Vagina (tissue), 2 donors: ENCODE data around the gene ERG. TPM values are rescaled to one million over a fixed set of nuclear protein-coding genes. Genes with fewer than 3 reads are reported as not detected.

Experiments
- DNase-seq, 2 donors: peaks; one replicate each; pipeline ENCODE4 v3.0.0-alpha.2; 2017; ENCODE audit errors: extremely low spot score in 2 of 2
- H3K27ac ChIP-seq: fragments of 200-600 bp; sonication (generic); one replicate; pipeline ENCODE4 v1.5.1; 2019
- H3K27me3 ChIP-seq: fragments of 200-600 bp; sonication (generic); one replicate; pipeline ENCODE4 v1.5.1; 2019
- H3K36me3 ChIP-seq, 2 donors: fragments of 200-600 bp; sonication (generic); one replicate each; pipeline ENCODE4 v1.5.1; 2017 to 2019
- H3K4me1 ChIP-seq: fragments of 200-600 bp; sonication (generic); one replicate; pipeline ENCODE4 v1.5.1; 2019
- H3K4me3 ChIP-seq, 2 donors: fragments of 200-600 bp; sonication (generic); 1 replicate in 1 of 2; 2 replicates in 1 of 2; pipeline ENCODE4 v1.5.1; 2016 to 2019
- H3K9me3 ChIP-seq: fragments of 200-600 bp; sonication (generic); one replicate; pipeline ENCODE4 v1.5.1; 2019
- CTCF ChIP-seq, 3 experiments: fragments of 450-650 bp in 2 of 3; fragments of 200-600 bp in 1 of 3; sonication (generic) in 1 of 3; IDR thresholded peaks; one replicate each; pipeline ENCODE4 v1.5.1; 2017 to 2019; ENCODE audit warnings: antibody characterized with exemption in 3 of 3, mild to moderate bottlenecking in 2 of 3, moderate library complexity in 2 of 3
- POLR2A ChIP-seq, 2 donors: fragments of 450-650 bp; IDR thresholded peaks; one replicate each; pipeline ENCODE4 v1.6.1; 2017; ENCODE audit warnings: antibody characterized with exemption in 2 of 2, mild to moderate bottlenecking in 2 of 2, moderate library complexity in 2 of 2
- POLR2AphosphoS5 ChIP-seq, 2 donors: sonication (generic); formaldehyde crosslinking; IDR thresholded peaks; one replicate each; pipeline ENCODE4 v1.9.0; 2017; ENCODE audit warnings: antibody characterized with exemption in 2 of 2, mild to moderate bottlenecking in 2 of 2, low read depth in 1 of 2; ENCODE audit not compliant: insufficient read depth in 1 of 2
- intact Hi-C: fragments of 100-400 bp; cut with DNase I; formaldehyde crosslinking; loops from one replicate; pipeline ENCODE4 v1.15.1; 2023
- total RNA-seq: library from RNA; depleted of rRNA; stranded (reverse); fragments of >200 nt; gene quantifications from one replicate; pipeline ENCODE4 v1.2.3, GENCODE V29; 2016

The ERG gene
- total RNA-seq, 1 donor from 2014 or later = 20.9 TPM

GRCh38 chr21:38384675-38385426 is 113.4 kb downstream of the ERG start:
- no peaks in the 10 kb centered on the region for H3K36me3 ChIP-seq
- no peaks in the 10 kb centered on the region for H3K9me3 ChIP-seq
- TF ChIP-seq POLR2AphosphoS5 (IDR thresholded peaks at IDR 0.05; ENCODE audit: insufficient read depth in 1 of 2, low read depth in 1 of 2) (peak in 1 of 2 donors; percentile 10), CTCF (IDR thresholded peaks at IDR 0.05) (no peak)
- DNase-seq = no peak
- no peak overlapping the region for H3K27ac ChIP-seq
- no peaks in the 10 kb centered on the region for H3K27me3 ChIP-seq
- no peak overlapping the region for H3K4me3 ChIP-seq
- H3K4me1 ChIP-seq = no peaks in the 10 kb centered on the region
- intact Hi-C loops = no loop called here

GRCh38 chr21:38384238-38384560 is 114.1 kb downstream of the ERG start:
- Histone ChIP-seq H3K4me1 (no peaks in the 10 kb centered on the region), H3K4me3 (no peak overlapping the region), H3K9me3 (no peaks in the 10 kb centered on the region), H3K27me3 (no peaks in the 10 kb centered on the region), H3K27ac (no peak overlapping the region), H3K36me3 (no peaks in the 10 kb centered on the region)
- no peak for TF ChIP-seq POLR2A (IDR thresholded peaks at IDR 0.05)
- TF ChIP-seq POLR2AphosphoS5 (IDR thresholded peaks at IDR 0.05; ENCODE audit: insufficient read depth in 1 of 2, low read depth in 1 of 2) = no peak
- no peak for TF ChIP-seq CTCF (IDR thresholded peaks at IDR 0.05)
- intact Hi-C loops = no loop called here
- no peak for DNase-seq

GRCh38 chr21:38383411-38384237 is 114.7 kb downstream of the ERG start:
- no peak for DNase-seq
- intact Hi-C loops = no loop called here

GRCh38 chr21:38380481-38381137 is 117.7 kb downstream of the ERG start:
- no peak overlapping the region for H3K27ac ChIP-seq
- H3K4me3 ChIP-seq = no peak overlapping the region
- intact Hi-C loops = no loop called here
- no peaks in the 10 kb centered on the region for H3K4me1 ChIP-seq
- H3K27me3 ChIP-seq = no peaks in the 10 kb centered on the region
- DNase-seq = no peak
- H3K36me3 ChIP-seq = no peaks in the 10 kb centered on the region
- H3K9me3 ChIP-seq = no peaks in the 10 kb centered on the region
- no peak for TF ChIP-seq POLR2AphosphoS5 (IDR thresholded peaks at IDR 0.05; ENCODE audit: insufficient read depth in 1 of 2, low read depth in 1 of 2)
- no peak for TF ChIP-seq CTCF (IDR thresholded peaks at IDR 0.05)
- no peak for TF ChIP-seq POLR2A (IDR thresholded peaks at IDR 0.05)

More at GRCh38 chr21:38383411-38384237, 114.7 kb downstream of the ERG start:
- TF ChIP-seq CTCF (IDR thresholded peaks at IDR 0.05) (no peak), POLR2A (IDR thresholded peaks at IDR 0.05) (no peak), POLR2AphosphoS5 (IDR thresholded peaks at IDR 0.05; ENCODE audit: insufficient read depth in 1 of 2, low read depth in 1 of 2) (no peak)
- no peaks in the 10 kb centered on the region for H3K27me3 ChIP-seq
- H3K4me1 ChIP-seq = no peaks in the 10 kb centered on the region
- no peak overlapping the region for H3K27ac ChIP-seq
- H3K36me3 ChIP-seq = no peaks in the 10 kb centered on the region
- no peak overlapping the region for H3K4me3 ChIP-seq
- H3K9me3 ChIP-seq = no peaks in the 10 kb centered on the region
